HL-60 (cell line): ENCODE results near the gene TRIM44.

Experiments
- DNase-seq, 2 experiments: peaks; one replicate each; pipeline ENCODE4 v3.0.0-alpha.2; 2010 to 2020; ENCODE audit warnings: low read depth in 1 of 2, low spot score in 1 of 2
- H3K27ac ChIP-seq: fragments of 250-450 bp; sonication (Bioruptor Pico); replicated peaks from 2 replicates; pipeline ENCODE4 v1.5.1; 2020; ENCODE audit warnings: mild to moderate bottlenecking, moderate library complexity
- H3K27me3 ChIP-seq: fragments of 250-450 bp; sonication (Bioruptor Pico); 2 replicates; pipeline ENCODE4 v1.5.1; 2021; ENCODE audit warnings: mild to moderate bottlenecking, moderate library complexity; ENCODE audit not compliant: insufficient read depth, poor library complexity, severe bottlenecking
- H3K4me3 ChIP-seq: replicated peaks from 2 replicates; pipeline ENCODE4 v1.5.1; 2011; ENCODE audit warnings: mild to moderate bottlenecking, control low read depth, low read length; ENCODE audit not compliant: insufficient read depth
- CTCF ChIP-seq: IDR thresholded peaks from one replicate; pipeline ENCODE4 v1.5.1; 2011; ENCODE audit warnings: low read length, control low read depth, inconsistent platforms; ENCODE audit not compliant: insufficient read depth
- GABPA ChIP-seq: IDR thresholded peaks from 2 replicates; pipeline ENCODE4 v1.6.1; 2012; ENCODE audit warnings: low read depth
- POLR2AphosphoS5 ChIP-seq: IDR thresholded peaks from 2 replicates; pipeline ENCODE4 v1.6.1; 2012; ENCODE audit warnings: low read depth
- REST ChIP-seq: IDR thresholded peaks from 2 replicates; pipeline ENCODE4 v1.6.1; 2012; ENCODE audit warnings: low read depth; ENCODE audit not compliant: insufficient replicate concordance
- SPI1 ChIP-seq: IDR thresholded peaks from 2 replicates; pipeline ENCODE4 v1.6.1; 2012; ENCODE audit warnings: low read depth, mild to moderate bottlenecking, borderline replicate concordance

The TRIM44 gene

GRCh38 chr11:35629511-35629910 lies 33.1 kb upstream of the TRIM44 start:
- TF ChIP-seq REST: no peak
- no peak for TF ChIP-seq GABPA
- no peak for TF ChIP-seq CTCF
- no peak for TF ChIP-seq SPI1
- no peak for TF ChIP-seq POLR2AphosphoS5
- Histone ChIP-seq H3K27ac (no peak overlapping the region), H3K4me3 (no peak overlapping the region), H3K27me3 (peaks cover 10% of the 10 kb centered on the region)
- no peak for DNase-seq

- no peak overlapping the region for H3K27ac ChIP-seq
- DNase-seq: no peak
- peaks cover 10% of the 10 kb centered on the region for H3K27me3 ChIP-seq
- TF ChIP-seq GABPA (no peak), CTCF (no peak), POLR2AphosphoS5 (no peak), SPI1 (no peak)
- no peak overlapping the region for H3K4me3 ChIP-seq
Observed at GRCh38 chr11:35629914-35630313, 32.7 kb upstream of the TRIM44 start.

- no peak overlapping the region for H3K4me3 ChIP-seq
- TF ChIP-seq REST (no peak), CTCF (no peak), POLR2AphosphoS5 (no peak), SPI1 (no peak), GABPA (no peak)
Observed at GRCh38 chr11:35631891-35632290, 30.7 kb upstream of the TRIM44 start.

GRCh38 chr11:35632301-35632700 lies 30.3 kb upstream of the TRIM44 start:
- TF ChIP-seq SPI1: no peak
- TF ChIP-seq POLR2AphosphoS5: no peak
- no peak overlapping the region for H3K4me3 ChIP-seq
- DNase-seq: no peak

More at GRCh38 chr11:35631891-35632290, 30.7 kb upstream of the TRIM44 start:
- Histone ChIP-seq H3K27me3 (peaks cover 10% of the 10 kb centered on the region), H3K27ac (no peak overlapping the region)
- no peak for DNase-seq

More at GRCh38 chr11:35632301-35632700, 30.3 kb upstream of the TRIM44 start:
- H3K27me3 ChIP-seq: peaks cover 10% of the 10 kb centered on the region
- no peak overlapping the region for H3K27ac ChIP-seq
